ENCODE measurements around the gene HBP1. TPM values are rescaled to one million over a fixed set of nuclear protein-coding genes. Genes with fewer than 3 reads are reported as not detected.

Gene HBP1, protein sequence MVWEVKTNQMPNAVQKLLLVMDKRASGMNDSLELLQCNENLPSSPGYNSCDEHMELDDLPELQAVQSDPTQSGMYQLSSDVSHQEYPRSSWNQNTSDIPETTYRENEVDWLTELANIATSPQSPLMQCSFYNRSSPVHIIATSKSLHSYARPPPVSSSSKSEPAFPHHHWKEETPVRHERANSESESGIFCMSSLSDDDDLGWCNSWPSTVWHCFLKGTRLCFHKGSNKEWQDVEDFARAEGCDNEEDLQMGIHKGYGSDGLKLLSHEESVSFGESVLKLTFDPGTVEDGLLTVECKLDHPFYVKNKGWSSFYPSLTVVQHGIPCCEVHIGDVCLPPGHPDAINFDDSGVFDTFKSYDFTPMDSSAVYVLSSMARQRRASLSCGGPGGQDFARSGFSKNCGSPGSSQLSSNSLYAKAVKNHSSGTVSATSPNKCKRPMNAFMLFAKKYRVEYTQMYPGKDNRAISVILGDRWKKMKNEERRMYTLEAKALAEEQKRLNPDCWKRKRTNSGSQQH
- polyA plus RNA-seq (2011; rRNA removed) = 52.4 and 60.1 TPM in 2 replicates
- polyA plus RNA-seq (2012; cell fraction: cytosol; rRNA removed) = 7.5 and 10.3 TPM in 2 replicates
- 11.1 and 20.2 TPM in 2 replicates for polyA plus RNA-seq (2012; cell fraction: nucleus; rRNA removed)
- polyA plus RNA-seq (2017; fragmentation: RNase III; extraction: RNeasy Plus Mini Kit Qiagen cat#74134 plus additional on column Dnase treatment) = 20.1 to 30.4 TPM (median 28.9 TPM) in 3 replicates
- polyA minus RNA-seq (2011; rRNA and poly(A)+ RNA removed) = 36.2 and 36.6 TPM in 2 replicates

DNA sequence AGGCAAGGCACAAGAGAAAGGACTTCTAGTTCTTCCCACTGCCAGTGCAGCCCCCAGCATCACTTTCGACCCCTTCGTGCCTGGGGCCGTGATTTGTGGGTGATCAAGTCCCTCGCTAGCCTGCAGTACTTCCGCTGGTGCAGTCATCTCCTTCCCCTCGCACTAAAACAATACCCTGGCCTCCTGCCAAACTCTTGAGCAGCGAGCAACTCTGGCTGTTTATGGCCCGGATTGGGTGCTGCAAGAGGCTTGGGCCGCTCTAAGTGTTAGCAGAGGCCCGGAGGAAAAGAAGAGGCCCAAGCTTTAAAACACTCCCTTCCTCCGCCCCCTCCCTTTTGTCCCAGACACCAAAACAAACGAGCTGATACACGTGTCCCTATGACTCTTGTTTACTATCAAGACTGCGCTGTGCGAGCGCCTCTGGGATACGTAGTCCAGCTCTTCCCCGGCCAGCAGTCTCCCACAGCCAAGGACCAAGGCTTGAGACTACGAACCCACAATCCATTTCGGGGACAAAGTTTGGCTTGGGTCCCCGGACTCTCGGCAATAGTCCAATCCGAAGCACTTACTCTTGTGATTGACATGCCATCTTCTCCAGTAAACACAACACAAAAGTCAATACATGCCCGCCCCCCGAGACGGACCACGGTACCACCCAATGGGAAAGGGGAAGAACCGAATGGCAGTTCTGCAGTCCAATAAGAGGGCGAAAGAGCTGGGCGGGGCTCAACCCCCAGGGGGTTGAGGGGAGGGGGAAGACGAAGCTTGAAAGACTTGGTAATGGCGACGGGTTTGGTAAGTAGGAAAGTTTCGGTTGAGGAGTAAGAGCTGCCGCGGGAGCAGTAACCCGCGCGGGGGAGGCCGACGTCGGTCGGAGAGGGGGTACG, at the start of gene HBP1:
Gene HBP1 (plus strand): TSS at position 771 of the 887 bp plus-strand sequence. CDS start 10,891 bp downstream, outside the sequence.
- DNase-seq (ENCODE audit: low read depth in 1 of 2, low spot score in 1 of 2) (peak; percentile 97 to 100), FAIRE-seq (peak; percentile 93), ATAC-seq (peak; percentile 86 to 95)
- Histone ChIP-seq H3K4me1 (peaks cover 21% of the 10 kb centered on the region; the same call in 2 of the 3 replicates), H3K27ac (peak within 1 kb of the TSS; percentile 85 to 92), H3K4me2 (peak within 1 kb of the TSS; percentile 84), H3K9me3 (no peaks in the 10 kb centered on the region), H3K4me3 (peak within 1 kb of the TSS; percentile 72)
- CTCF ChIA-PET = interaction anchor here (0.6 to 2.6 kb wide), 9 partner anchors 13 to 668 kb away, joined by 3 to 14 read pairs (median 5); no protein-coding TSS in a partner anchor
- POLR2A ChIA-PET = interaction anchor here (0.6 to 2.9 kb wide), 17 partner anchors 8 to 1095 kb away, joined by 3 to 28 read pairs (median 4); partner anchors contain the start of genes CBLL1, COG5, DUS4L and NAMPT
- TF ChIP-seq HDAC2 (IDR thresholded peaks at IDR 0.05) = no peak
- TF ChIP-seq FOSL2 (IDR thresholded peaks at IDR 0.05) = no peak
- peak; percentile 29 for TF ChIP-seq FOSL2 (CRISPR knock-in tag; IDR thresholded peaks at IDR 0.05)
- peak; percentile 82; the same call in 1 of the 2 replicates for TF ChIP-seq MAZ (IDR thresholded peaks at IDR 0.05; ENCODE audit: borderline replicate concordance, low read depth, low read length)
- TF ChIP-seq MYC (IDR thresholded peaks at IDR 0.05; ENCODE audit: borderline replicate concordance, low read length) = peak; percentile 80
- TF ChIP-seq PBX3 (IDR thresholded peaks at IDR 0.05) = peak; percentile 98
- TF ChIP-seq BHLHE40 (IDR thresholded peaks at IDR 0.05; ENCODE audit: low read depth, low read length) = 0 out of 2 replicates have a peak, but pooled peaks have one; percentile 40
- no peak for TF ChIP-seq HOXB5 (CRISPR knock-in tag; IDR thresholded peaks at IDR 0.05)
- peak; percentile 43 for TF ChIP-seq CHD2 (IDR thresholded peaks at IDR 0.05; ENCODE audit: low read length, partially characterized antibody)
- TF ChIP-seq CBX2 (IDR thresholded peaks at IDR 0.05; ENCODE audit: borderline replicate concordance, low read depth) = no peak
- peak; percentile 63; the same call in 1 of the 2 replicates for TF ChIP-seq PHF8 (IDR thresholded peaks at IDR 0.05; ENCODE audit: borderline replicate concordance, low read depth)
- TF ChIP-seq, protein P1, sequence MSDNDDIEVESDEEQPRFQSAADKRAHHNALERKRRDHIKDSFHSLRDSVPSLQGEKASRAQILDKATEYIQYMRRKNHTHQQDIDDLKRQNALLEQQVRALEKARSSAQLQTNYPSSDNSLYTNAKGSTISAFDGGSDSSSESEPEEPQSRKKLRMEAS (IDR thresholded peaks at IDR 0.05) = peak; percentile 99
- peak; percentile 72 for TF ChIP-seq USF2 (IDR thresholded peaks at IDR 0.05)
- TF ChIP-seq JUN (IDR thresholded peaks at IDR 0.05) = 0 out of 5 replicates have a peak, but pooled peaks of 1 of the 2 experiments have one; percentile 6
- 1% methylated on average over 40 of the region's 44 CpGs for WGBS (ENCODE audit: missing lambda C conversion rate)

GRCh38 chr7:107119376-107120105, 49.3 kb upstream of the HBP1 start:
- FAIRE-seq = no peak
- WGBS (ENCODE audit: missing lambda C conversion rate) = 74% methylated on average over 6 of the region's 6 CpGs

More at GRCh38 chr7:107119376-107120105, 49.3 kb upstream of the HBP1 start:
- ChIA-PET CTCF (no interaction called here), POLR2A (no interaction called here)
- peaks cover 22% of the 10 kb centered on the region for H3K4me1 ChIP-seq
- H3K27ac ChIP-seq = no peak overlapping the region
- TF ChIP-seq CBX8 (IDR thresholded peaks at IDR 0.05) (no peak), NPAS2 (CRISPR knock-in tag; IDR thresholded peaks at IDR 0.05; ENCODE audit: borderline replicate concordance) (no peak), CBX2 (IDR thresholded peaks at IDR 0.05; ENCODE audit: borderline replicate concordance, low read depth) (no peak)
- ATAC-seq = no peak
- H3K4me3 ChIP-seq = no peak overlapping the region
- no peak overlapping the region for H3K4me2 ChIP-seq
- no peak for DNase-seq (ENCODE audit: low read depth in 1 of 2, low spot score in 1 of 2)
- H3K9me3 ChIP-seq = no peaks in the 10 kb centered on the region

All from A549 (cell line).